Activated CD4-positive, alpha-beta memory T cell treated with anti-CD3 and anti-CD28 coated beads for 36 hours (primary cell): ENCODE results near the gene IDH2. TPM values are rescaled to one million over a fixed set of nuclear protein-coding genes. Genes with fewer than 3 reads are reported as not detected.

Source experiments
- CTCF ChIA-PET: fragments of 350-600 bp; sonication (Branson Sonifier 250); formaldehyde crosslinking; loops from one replicate; lab custom pipeline; 2021; ENCODE audit warnings: antibody characterized with exemption, inconsistent platforms; lab: Charles Lee
- POLR2A ChIA-PET: fragments of 350-600 bp; sonication (Branson Sonifier 250); formaldehyde crosslinking; loops from one replicate; lab custom pipeline; 2021; ENCODE audit warnings: antibody characterized with exemption; lab: Charles Lee
- DNase-seq: peaks from one replicate; pipeline ENCODE4 v3.0.0-alpha.2; 2020
- H3K27ac Mint-ChIP-seq: one replicate; pipeline ENCODE4 v1.8.0; 2021; ENCODE audit warnings: mixed read lengths
- H3K27me3 Mint-ChIP-seq: one replicate; pipeline ENCODE4 v1.8.0; 2021; ENCODE audit warnings: mixed read lengths
- H3K36me3 Mint-ChIP-seq: one replicate; pipeline ENCODE4 v1.8.0; 2021; ENCODE audit warnings: mixed read lengths
- H3K4me1 Mint-ChIP-seq: one replicate; pipeline ENCODE4 v1.8.0; 2021; ENCODE audit warnings: low read depth, mixed read lengths
- H3K4me3 Mint-ChIP-seq: one replicate; pipeline ENCODE4 v1.8.0; 2021; ENCODE audit warnings: mild to moderate bottlenecking, mixed read lengths
- H3K9me3 Mint-ChIP-seq: one replicate; pipeline ENCODE4 v1.8.0; 2021; ENCODE audit warnings: mixed read lengths
- intact Hi-C: fragments of 100-400 bp; cut with micrococcal nuclease; formaldehyde crosslinking; loops from one replicate; pipeline ENCODE4 v1.15.1; 2023
- total RNA-seq, 2 experiments: library from RNA; stranded (reverse); gene quantifications; one replicate each; pipeline ENCODE4 v1.2.3, GENCODE V29; 2021

IDH2 gene
- total RNA-seq, 2 experiments from 2014 or later, result 170 to 175 TPM

DNA sequence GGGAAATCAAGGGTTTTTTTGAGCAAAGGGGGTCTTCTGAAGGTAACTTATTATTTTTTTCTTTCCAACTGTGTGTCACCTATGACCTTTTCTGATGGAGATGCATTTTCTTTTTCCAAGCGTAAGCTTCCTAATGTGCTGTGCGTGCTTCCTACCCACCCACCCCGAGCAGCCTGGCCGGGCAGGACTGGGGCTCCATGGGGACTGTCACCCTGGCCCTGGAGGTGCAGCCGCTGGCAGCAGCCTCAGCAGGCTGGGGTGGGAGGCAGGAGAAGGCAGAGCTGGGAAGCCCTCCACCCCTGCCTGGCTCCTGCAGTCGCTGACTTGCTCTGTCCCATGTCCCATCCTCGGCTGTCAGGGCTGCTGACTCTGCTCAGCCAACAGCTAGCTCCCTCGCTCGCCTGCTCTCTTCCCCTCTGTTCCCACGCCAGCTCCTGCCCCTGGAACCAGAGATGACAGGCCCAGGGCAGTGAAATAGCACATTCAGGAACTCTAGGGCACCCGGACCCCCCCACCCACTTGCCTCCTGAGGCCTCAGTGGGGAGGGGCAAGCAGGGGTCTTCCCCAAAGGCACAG is 21.4 kb downstream of the IDH2 start:
- Mint-ChIP-seq H3K4me3 (no peak overlapping the region), H3K4me1 (peaks cover 4% of the 10 kb centered on the region), H3K36me3 (peaks cover 21% of the 10 kb centered on the region), H3K27me3 (no peaks in the 10 kb centered on the region), H3K9me3 (no peaks in the 10 kb centered on the region), H3K27ac (peak overlapping the region; percentile 51)
- CTCF ChIA-PET, result interaction anchor here (0.6 to 2.5 kb wide), 2 partner anchors 10 to 156 kb away, joined by 6 to 11 read pairs; no protein-coding TSS in a partner anchor
- DNase-seq, result no peak
- intact Hi-C loops, result no loop called here
- POLR2A ChIA-PET, result no interaction called here

DNA sequence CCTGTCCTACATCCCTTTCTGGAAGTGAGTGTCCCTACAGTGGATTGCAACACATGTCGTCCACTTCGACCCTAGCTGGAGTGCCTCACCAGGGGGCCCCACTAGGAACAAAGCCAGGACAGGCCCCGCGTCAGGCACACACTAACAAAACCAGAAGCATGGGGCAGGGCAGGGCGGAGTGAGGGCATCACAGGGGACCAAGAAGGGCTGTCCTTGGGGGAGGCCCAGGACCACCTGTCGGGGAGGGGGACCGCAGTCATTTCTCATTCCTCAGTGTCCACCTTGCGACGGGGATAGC is 21.9 kb downstream of the IDH2 start:
- POLR2A ChIA-PET, result no interaction called here
- H3K9me3 Mint-ChIP-seq, result no peaks in the 10 kb centered on the region
- H3K27ac Mint-ChIP-seq, result no peak overlapping the region
- no peak overlapping the region for H3K4me3 Mint-ChIP-seq
- peaks cover 22% of the 10 kb centered on the region for H3K36me3 Mint-ChIP-seq
- no peaks in the 10 kb centered on the region for H3K27me3 Mint-ChIP-seq
- intact Hi-C loops, result no loop called here
- H3K4me1 Mint-ChIP-seq, result peaks cover 9% of the 10 kb centered on the region
- CTCF ChIA-PET, result interaction anchor here (2.5 kb wide), 1 partner anchor 10 kb away, joined by 11 read pairs; no protein-coding TSS in a partner anchor
- no peak for DNase-seq

DNA sequence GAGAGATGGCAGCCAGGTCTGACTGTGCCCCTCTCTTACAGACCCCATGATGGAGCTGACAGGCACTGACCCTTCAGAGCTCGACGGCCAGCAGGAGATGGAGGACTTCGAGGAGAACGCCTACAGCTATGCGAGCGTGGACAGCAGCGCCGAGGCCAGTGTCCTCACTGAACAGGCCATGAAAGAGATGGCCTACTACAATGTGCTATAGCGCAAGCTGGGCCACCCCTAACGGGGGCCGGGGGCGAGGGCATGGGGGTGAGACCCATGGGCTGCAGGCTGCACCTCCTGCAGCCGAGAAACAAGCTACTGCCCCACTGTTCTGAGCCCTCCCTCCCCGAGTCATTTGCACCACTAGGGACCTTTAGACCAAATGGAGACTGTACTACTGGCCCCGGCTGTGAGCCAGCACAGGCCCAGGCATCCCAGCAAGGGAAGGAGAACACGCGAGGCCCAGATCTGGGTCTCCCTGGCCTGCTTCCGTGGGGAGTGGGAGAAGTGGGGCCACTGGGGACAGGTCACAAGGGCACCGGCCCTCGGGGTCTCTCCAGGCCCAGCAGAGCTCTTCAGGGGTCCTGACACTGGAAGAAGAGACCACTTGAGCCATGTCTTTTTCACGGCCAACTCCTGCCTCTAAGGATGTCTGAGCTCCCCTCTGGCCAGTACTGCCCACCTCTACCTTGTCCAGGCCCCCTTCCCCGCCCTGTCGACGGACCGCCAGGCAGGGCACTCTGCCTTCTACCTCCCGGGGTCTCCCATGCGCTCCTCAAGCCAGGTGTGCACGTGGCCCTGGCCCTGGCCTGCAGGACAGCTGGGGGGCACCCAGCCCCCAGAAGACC is 22.4 kb downstream of the IDH2 start:
- POLR2A ChIA-PET, result interaction anchor here (1.0 kb wide), 1 partner anchor 50 kb away, joined by 3 read pairs; no protein-coding TSS in a partner anchor
- Mint-ChIP-seq H3K4me3 (no peak overlapping the region), H3K27ac (no peak overlapping the region), H3K4me1 (peaks cover 15% of the 10 kb centered on the region), H3K9me3 (no peaks in the 10 kb centered on the region), H3K36me3 (peaks cover 22% of the 10 kb centered on the region), H3K27me3 (no peaks in the 10 kb centered on the region)
- DNase-seq, result no peak
- CTCF ChIA-PET, result interaction anchor here (1.0 to 2.5 kb wide), 2 partner anchors 9 to 319 kb away, joined by 3 to 11 read pairs; no protein-coding TSS in a partner anchor
- intact Hi-C loops, result no loop called here

DNA sequence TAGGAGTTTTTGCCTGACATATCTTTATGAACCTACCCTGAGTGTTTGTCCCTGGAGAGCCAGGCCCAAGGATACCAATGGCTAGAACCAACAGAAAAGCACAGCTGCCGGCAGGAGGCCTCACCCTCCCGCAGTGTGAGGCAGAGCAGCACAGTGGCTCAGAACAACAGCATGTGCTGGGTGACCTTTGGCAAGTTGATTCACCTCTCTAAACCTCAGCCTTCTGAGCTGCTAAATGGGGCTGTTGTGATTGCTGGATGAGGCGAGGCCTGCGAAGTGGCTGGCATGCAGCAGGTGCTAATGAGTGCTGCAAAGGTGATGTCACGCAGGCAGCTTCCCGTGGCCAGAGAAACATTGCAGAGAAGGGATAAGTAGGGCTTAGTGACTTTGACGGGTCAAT is 23.3 kb downstream of the IDH2 start:
- Mint-ChIP-seq H3K4me3 (no peak overlapping the region), H3K9me3 (no peaks in the 10 kb centered on the region), H3K36me3 (peaks cover 18% of the 10 kb centered on the region), H3K4me1 (peaks cover 18% of the 10 kb centered on the region), H3K27ac (no peak overlapping the region), H3K27me3 (no peaks in the 10 kb centered on the region)
- intact Hi-C loops, result no loop called here
- POLR2A ChIA-PET, result no interaction called here
- CTCF ChIA-PET, result interaction anchor here (0.9 to 2.5 kb wide), 3 partner anchors 8 to 318 kb away, joined by 3 to 11 read pairs (median 3); no protein-coding TSS in a partner anchor
- no peak for DNase-seq

DNA sequence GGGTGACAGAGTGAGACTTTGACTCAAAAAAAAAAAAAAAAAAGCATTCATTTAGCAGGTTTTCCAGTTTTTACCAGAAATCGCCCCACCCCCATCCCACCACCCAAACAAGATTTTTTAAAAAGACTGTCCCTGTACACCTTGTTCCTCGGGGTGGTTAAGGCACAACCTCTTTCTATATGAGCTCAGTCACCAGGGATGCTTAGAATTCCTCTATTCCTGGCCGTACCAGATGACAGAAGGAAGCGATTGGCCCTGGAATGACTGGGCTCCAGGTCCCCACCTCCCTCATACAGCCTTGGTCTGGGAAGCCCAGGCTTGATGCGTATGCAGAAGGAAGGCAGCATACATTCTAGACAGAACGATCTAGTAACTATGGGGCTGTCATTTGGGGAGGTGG is 25.6 kb downstream of the IDH2 start:
- intact Hi-C loops, result no loop called here
- ChIA-PET CTCF (interaction anchor here (2.1 kb wide), 1 partner anchor 10 kb away, joined by 17 read pairs; no protein-coding TSS in a partner anchor), POLR2A (interaction anchor here (0.7 kb wide), 1 partner anchor 333 kb away, joined by 4 read pairs; no protein-coding TSS in a partner anchor)
- H3K9me3 Mint-ChIP-seq, result no peaks in the 10 kb centered on the region
- H3K4me1 Mint-ChIP-seq, result peaks cover 18% of the 10 kb centered on the region
- DNase-seq, result no peak
- peaks cover 14% of the 10 kb centered on the region for H3K36me3 Mint-ChIP-seq
- no peak overlapping the region for H3K4me3 Mint-ChIP-seq
- H3K27ac Mint-ChIP-seq, result no peak overlapping the region
- no peaks in the 10 kb centered on the region for H3K27me3 Mint-ChIP-seq

DNA sequence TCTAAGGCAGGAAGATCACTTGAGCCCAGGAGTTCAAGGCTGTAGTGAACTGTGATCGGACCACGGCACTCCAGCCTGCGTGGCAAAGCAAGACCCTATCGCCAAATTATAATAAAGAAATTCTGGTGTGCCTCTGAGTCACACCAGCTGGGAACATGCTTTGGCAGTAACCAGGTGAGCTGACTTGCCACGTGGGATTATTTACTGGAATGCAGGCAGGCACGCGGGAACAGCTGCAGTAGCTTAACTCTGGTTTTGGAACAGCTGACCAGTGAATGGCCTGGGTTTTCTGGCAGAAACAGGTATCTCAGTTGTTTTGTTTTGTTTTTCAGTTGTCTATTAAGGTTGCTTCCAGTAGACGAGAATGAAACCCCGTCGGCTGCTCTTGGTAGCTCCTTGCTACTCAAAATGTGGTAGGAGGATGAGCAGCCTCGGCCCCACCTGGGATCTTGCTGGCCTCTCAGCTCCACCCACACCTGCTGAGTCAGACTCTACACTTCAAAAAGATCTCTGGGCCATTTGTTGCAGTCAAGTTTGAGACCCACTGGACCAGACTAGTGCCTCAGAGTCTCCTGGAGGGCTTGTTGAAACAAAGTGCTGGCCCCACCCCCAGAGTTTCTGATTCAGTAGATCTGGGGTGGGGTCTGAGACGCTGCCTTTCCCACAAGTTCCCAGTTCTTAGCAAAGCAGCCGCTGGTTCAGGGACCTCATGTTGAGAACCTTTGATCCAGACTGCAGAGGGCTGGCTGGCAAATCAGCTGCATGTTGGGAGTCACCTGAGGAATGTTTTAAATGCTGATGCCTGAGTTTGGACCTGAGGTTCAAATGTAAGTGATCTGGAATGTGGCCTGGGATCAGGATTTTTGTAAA is 26.6 kb downstream of the IDH2 start:
- no peaks in the 10 kb centered on the region for H3K27me3 Mint-ChIP-seq
- CTCF ChIA-PET, result interaction anchor here (0.9 to 2.1 kb wide), 6 partner anchors 9 to 314 kb away, joined by 3 to 17 read pairs (median 4); no protein-coding TSS in a partner anchor
- H3K9me3 Mint-ChIP-seq, result no peaks in the 10 kb centered on the region
- peak; percentile 83 for DNase-seq
- intact Hi-C loops, result loop anchor here (1.0 kb wide), 1 partner anchor 22 kb away; no protein-coding TSS in a partner anchor
- peaks cover 21% of the 10 kb centered on the region for H3K4me1 Mint-ChIP-seq
- H3K36me3 Mint-ChIP-seq, result peaks cover 10% of the 10 kb centered on the region
- POLR2A ChIA-PET, result interaction anchor here (0.7 to 1.4 kb wide), 4 partner anchors 21 to 1446 kb away, joined by 3 to 6 read pairs (median 4); partner anchors contain the start of gene AP3S2
- H3K4me3 Mint-ChIP-seq, result no peak overlapping the region
- peak overlapping the region; percentile 67 for H3K27ac Mint-ChIP-seq

DNA sequence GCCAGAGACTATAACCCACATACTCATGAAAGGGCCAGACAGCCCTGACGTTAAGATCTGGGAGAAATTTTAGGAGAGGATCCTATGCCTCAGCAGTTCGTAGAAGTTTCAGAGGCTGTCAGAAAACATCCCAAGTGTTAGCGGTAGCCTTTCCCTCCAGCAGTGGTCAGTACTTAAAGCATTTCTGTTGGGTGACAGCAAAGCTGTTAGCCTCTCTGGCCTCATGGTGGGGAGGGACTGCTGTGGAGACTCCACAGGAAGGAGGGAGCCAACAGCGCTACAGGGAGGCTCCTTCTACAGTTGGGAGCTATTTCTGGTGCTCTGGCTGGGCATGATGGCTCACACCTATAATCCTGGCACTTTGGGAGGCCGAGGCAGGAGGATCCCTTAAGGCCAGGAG is 27.4 kb downstream of the IDH2 start:
- Mint-ChIP-seq H3K4me3 (no peak overlapping the region), H3K36me3 (peaks cover 10% of the 10 kb centered on the region), H3K4me1 (peaks cover 21% of the 10 kb centered on the region), H3K27me3 (no peaks in the 10 kb centered on the region), H3K9me3 (no peaks in the 10 kb centered on the region), H3K27ac (no peak overlapping the region)
- DNase-seq, result no peak
- ChIA-PET POLR2A (interaction anchor here (0.7 to 1.4 kb wide), 2 partner anchors 181 to 1446 kb away, joined by 4 to 6 read pairs; partner anchors contain the start of gene AP3S2), CTCF (interaction anchor here (0.9 to 2.1 kb wide), 5 partner anchors 12 to 313 kb away, joined by 3 to 17 read pairs (median 4); no protein-coding TSS in a partner anchor)
- intact Hi-C loops, result loop anchor here (1.0 to 5.0 kb wide), 2 partner anchors 22 to 313 kb away; no protein-coding TSS in a partner anchor

DNA sequence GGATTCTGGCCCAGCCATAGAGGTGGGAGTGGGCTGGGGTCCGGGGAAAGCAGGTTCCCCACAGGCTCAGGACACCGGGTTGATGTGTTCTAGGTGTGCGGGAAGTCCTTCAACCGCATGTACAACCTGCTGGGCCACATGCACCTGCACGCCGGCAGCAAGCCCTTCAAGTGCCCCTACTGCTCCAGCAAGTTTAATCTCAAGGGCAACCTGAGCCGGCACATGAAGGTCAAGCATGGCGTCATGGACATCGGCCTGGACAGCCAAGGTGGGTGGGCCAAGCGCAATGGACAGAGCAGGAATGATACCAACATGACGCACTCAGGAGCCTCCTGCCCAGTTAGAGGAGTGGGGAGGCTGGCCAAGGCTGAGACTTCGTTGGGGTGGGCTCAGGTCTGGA is 28.2 kb downstream of the IDH2 start:
- Mint-ChIP-seq H3K27me3 (no peaks in the 10 kb centered on the region), H3K36me3 (peaks cover 13% of the 10 kb centered on the region), H3K9me3 (no peaks in the 10 kb centered on the region), H3K4me3 (no peak overlapping the region), H3K27ac (no peak overlapping the region), H3K4me1 (peaks cover 21% of the 10 kb centered on the region)
- no peak for DNase-seq
- CTCF ChIA-PET, result interaction anchor here (1.5 to 2.0 kb wide), 2 partner anchors 71 to 199 kb away, joined by 3 to 7 read pairs; no protein-coding TSS in a partner anchor
- POLR2A ChIA-PET, result no interaction called here
- intact Hi-C loops, result loop anchor here (5.0 kb wide), 1 partner anchor 312 kb away; no protein-coding TSS in a partner anchor

DNA sequence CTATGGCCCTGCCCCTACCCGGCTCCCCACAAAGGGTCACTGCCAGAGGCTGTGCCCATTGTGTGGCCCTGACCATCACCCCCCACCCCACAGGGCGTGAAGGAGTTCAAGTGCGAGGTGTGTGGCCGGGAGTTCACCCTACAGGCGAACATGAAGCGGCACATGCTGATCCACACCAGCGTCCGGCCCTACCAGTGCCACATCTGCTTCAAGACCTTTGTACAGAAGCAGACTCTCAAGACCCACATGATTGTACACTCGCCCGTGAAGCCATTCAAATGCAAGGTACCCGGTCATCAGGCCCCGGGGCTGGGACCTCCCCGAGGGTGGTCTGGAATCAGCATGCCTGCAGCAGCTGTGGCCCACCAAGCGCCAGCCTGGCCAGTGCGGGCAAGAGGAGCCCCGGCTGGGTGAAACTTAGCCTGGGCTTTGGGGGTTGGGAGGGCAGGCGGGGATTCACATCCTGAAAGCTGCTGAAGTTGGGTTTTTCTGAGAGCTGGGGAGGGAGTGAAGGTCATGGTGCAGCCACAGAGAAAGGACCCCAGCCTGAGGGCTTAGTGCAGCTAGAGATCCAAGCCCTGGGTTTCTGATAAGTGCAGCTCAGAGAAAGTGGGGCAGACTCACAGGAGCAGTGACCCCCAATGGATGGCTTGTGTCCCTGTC is 29.2 kb downstream of the IDH2 start:
- DNase-seq, result no peak
- no peak overlapping the region for H3K4me3 Mint-ChIP-seq
- ChIA-PET POLR2A (no interaction called here), CTCF (interaction anchor here (0.9 to 3.0 kb wide), 2 partner anchors 12 to 69 kb away, joined by 3 to 18 read pairs; no protein-coding TSS in a partner anchor)
- H3K36me3 Mint-ChIP-seq, result peaks cover 15% of the 10 kb centered on the region
- intact Hi-C loops, result loop anchor here (5.0 kb wide), 1 partner anchor 311 kb away; no protein-coding TSS in a partner anchor
- no peaks in the 10 kb centered on the region for H3K9me3 Mint-ChIP-seq
- H3K4me1 Mint-ChIP-seq, result peaks cover 21% of the 10 kb centered on the region
- no peak overlapping the region for H3K27ac Mint-ChIP-seq
- H3K27me3 Mint-ChIP-seq, result no peaks in the 10 kb centered on the region

DNA sequence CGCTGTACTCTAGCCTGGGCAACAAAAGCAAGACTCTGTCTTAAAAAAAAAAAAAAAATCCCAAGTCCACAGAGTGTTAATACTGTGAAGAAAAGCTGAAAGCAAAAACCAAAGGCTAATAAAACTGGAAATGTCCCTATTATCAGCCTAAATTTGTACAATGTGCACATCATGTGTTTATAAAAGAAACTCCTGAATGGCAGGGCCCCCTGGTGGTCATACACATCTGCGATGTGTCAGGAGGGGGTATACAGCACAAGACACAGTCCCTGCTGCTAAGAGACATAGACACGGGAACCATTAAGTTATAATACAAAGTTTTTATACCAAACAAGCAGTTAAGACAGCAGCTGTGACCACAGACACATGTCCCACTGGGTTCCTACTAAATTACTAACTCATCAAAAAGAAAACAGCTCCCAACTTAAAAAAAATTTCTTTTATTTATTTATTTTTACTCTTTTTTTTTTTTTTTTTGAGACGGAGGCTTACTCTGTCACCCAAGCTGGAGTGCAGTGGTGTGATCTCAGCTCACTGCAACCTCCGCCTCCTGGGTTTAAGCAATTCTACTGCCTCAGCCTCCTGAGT is 31.0 kb downstream of the IDH2 start:
- Mint-ChIP-seq H3K9me3 (no peaks in the 10 kb centered on the region), H3K27ac (no peak overlapping the region), H3K4me1 (peaks cover 21% of the 10 kb centered on the region), H3K4me3 (no peak overlapping the region), H3K36me3 (peaks cover 16% of the 10 kb centered on the region), H3K27me3 (no peaks in the 10 kb centered on the region)
- CTCF ChIA-PET, result interaction anchor here (0.6 to 3.0 kb wide), 24 partner anchors 9 to 331 kb away, joined by 3 to 18 read pairs (median 5); partner anchors contain the start of gene IDH2
- intact Hi-C loops, result loop anchor here (1.0 to 5.0 kb wide), 2 partner anchors 173 to 309 kb away; no protein-coding TSS in a partner anchor
- DNase-seq, result peak; percentile 84
- POLR2A ChIA-PET, result no interaction called here
